Fibroblast of upper back skin (primary cell): ENCODE measurements around the gene PSMA5.
A peak's percentile ranks its signal among the peaks of the same experiment; 100 is the strongest.
"Not testable (repeated sequence)": the region's sequence is repeated elsewhere in the genome, so short reads cannot be mapped to it uniquely, and the experiment has no call there.

Experiments used
- DNase-seq: peaks from one replicate; pipeline ENCODE4 v3.0.0-alpha.2; 2013

Gene PSMA5

DNA sequence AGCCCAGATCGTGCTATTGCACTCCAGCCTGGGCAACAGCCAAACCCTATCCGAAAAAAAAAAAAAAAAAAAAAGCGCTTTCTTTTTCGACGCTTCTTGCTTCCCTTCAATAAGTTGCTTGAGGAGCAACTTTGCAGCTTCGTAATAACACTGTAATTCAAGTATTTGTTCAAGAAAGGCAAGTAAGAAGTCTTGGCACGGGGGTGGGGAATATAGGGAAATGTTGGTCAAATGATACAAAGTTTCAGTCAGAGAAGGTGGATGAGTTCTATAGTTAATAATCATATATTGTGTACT is 871 bp upstream of the PSMA5 start:
- DNase-seq: no peak

GRCh38 chr1:109425391-109426280 is 612 bp downstream of the PSMA5 start:
- no peak for DNase-seq

DNA sequence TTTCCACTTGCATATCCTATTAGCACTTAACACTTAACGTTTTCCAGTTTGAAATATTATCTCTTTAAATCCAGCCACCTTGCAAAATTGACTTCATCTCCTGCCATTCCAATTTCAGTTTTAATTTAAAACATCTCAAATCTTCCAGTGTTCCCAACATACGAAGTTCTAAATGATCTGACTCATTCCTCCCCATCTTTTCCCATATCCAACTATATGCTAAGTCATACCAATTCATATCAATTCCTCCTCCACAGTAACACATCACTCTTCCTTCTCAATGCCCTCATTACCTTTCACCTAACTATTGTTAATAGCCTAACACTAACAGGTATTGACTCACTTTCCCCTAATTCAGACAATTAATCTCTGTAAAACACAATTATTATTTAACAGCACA is 2.8 kb downstream of the PSMA5 start:
- DNase-seq: no peak

DNA sequence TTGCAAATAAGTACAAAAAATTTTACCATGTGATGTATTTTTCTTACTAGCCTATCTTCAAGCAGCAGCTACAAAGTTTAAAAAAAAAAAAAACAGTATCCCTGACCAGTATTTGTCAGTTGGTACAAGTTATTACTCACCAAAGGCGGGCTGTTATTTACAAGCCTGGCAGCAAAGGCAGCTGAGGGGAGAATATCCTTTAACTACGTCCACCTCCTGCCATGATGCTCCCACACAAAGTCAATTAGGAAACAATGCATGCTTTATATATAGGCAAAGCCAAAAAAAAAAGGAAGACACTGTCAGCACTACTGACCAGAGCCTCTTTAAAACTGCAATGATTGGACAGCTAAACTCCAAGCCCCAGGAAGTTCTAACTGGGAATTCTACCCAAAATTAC is 13.7 kb downstream of the PSMA5 start:
- DNase-seq: no peak

GRCh38 chr1:109404838-109405237 is 21.4 kb downstream of the PSMA5 start:
- DNase-seq: no peak

- no peak for DNase-seq
Observed at GRCh38 chr1:109402025-109402424, 24.2 kb downstream of the PSMA5 start.

DNA sequence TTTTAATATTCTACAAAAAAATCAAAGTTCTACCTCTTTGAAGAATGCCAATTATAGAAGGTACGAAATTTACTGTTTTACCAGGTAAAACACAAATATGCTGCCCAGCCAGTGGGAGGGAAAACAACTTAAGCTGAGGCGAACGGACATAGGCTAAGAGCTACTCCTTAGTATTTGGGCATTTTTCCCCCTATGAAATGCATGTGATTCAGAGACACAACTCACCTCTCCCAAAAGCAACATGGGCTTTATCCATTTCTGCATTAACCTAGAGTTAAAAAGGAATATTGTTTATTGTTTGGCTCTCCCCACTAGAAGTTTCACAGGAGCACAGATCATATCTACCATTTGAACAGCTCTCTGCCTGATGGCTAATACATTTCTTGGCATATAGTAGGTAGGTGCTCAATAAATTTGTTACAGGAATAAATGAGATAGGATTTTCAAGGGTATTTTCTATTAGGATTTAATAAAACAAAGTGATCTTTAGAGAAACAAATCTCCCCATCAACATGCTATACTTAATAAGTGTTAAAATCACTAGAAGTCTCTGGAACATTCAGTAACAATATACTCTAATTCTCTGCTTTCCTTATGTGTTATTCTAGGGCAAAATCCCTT is 26.1 kb downstream of the PSMA5 start:
- DNase-seq: no peak

DNA sequence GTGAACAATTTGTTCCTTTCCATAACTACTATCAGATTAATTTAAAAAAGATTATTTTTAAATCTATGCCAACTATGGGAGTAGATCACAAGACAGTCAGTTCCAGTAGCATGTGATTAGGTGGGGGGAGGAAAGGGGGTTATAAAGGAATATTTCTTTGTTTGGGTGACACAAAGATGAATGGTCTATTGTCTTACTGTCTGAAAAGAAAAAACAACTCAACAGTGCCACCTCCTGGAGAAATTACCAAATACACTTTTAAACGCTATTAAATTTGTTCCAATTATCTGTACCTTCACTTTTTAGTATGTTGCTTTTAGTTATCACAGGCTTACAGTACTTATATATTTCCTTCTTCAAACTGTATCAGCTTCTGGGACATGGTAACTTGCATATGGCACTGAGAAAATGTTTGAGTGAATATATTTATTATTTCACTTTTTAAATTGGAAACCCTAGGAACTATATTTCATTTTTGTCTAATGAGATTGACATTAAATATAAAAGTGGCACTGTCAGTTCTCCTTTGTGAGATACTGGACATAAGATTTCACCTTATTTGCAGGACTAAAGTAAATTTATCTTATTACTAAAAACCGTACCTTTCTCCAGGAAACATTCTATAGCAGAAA is 26.8 kb downstream of the PSMA5 start:
- peak; percentile 64 for DNase-seq

DNA sequence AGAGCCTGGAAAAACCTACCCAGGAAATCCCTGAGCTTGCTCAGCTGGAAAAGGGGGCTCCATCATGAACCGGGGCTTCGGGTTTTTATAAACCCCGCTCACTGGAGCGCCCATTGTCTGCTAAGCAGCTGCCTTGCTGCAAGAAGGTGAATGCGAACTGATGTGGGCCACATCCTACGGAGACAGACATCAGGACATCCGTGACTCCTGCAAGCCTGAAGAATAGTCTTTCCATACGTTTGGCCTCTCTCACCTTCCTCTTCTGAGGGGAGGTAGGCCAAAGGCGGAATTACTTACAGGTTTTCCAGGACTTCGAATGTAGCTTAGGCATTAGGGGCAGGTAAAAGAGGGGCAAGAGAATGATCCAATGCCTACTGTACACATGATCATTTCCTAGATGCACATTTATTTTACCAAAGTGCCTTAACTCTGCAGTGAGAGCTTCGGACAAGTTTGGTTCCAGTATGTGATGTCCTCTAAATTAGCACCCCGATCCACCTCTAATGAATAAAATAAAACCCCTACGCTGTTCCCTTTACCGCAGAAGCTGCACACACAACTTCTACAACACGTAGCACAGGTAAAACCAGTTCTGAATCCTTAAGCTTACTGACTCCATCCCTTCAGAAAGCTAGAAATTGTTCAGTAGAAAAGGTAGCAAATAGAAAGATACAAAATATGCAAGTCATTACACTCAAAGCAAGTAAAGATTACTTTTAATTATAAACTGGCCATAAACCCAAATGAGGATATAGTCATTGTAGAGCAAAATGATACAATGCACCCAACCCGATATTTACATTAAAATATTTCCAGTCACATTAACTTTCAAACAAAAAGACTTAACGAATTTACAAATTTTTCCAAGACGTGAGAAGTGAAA is 27.7 kb downstream of the PSMA5 start:
- no peak for DNase-seq

DNA sequence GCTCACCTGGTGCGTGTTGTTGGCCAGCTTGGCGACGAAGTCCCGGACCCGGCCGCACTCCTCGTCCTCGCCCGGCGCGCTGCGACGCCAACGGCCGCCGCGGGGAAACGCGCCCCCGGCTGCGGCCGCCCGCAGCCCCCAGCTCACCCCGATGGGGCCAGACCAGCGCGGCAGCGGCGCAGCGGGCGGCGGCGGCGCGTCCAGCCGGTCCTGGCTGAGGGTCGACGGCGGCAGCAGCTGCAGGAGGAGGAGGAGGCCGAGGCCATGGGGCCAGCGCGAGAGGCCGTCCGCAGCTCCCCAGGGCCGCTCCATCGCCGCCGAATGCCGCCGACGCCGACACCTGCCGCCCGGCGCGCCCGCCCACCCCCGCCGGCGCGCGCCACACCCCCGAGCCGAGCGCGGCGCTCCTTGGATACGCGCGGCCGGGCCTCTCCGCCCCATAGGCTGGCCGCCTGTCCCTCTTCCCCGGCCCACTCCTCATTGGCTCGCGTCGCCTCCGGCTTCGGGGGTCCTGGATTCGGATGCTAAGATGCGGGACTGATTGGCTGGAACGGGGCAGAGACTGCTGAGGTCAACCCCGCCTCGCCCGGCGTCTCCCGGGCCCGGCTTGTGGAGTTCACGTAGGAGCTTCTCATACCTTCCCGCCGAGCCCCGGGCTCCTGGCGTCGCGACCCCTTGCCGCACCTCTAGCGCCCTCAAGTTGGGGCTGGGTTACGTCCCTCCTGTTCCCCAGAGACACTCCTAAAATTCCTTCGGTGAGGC is 28.5 kb downstream of the PSMA5 start, which contains the start of gene SORT1:
SORT1 (minus strand) TSS at position 338 of the 762 bp plus-strand sequence; CDS start at position 312, 26 bp downstream.
- peak; percentile 88 for DNase-seq

GRCh38 chr1:109396871-109397580 is 29.2 kb downstream of the PSMA5 start:
- no peak for DNase-seq

DNA sequence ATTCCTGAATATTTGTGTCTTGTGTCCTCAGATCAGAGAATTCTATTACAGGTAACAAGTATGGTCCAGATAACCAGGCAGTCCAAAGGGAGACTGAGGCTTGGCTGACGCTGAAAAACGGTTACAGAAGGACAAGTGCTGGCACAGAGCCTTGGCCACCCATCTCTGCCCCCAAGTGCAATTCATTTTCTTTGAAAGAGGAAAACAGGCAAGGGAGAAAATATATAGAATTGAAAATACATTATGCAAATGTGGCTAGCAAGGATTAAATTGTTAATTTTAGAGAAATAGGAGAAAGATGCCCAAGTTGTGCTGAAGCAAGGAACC is 29.8 kb downstream of the PSMA5 start:
- DNase-seq: no peak

DNA sequence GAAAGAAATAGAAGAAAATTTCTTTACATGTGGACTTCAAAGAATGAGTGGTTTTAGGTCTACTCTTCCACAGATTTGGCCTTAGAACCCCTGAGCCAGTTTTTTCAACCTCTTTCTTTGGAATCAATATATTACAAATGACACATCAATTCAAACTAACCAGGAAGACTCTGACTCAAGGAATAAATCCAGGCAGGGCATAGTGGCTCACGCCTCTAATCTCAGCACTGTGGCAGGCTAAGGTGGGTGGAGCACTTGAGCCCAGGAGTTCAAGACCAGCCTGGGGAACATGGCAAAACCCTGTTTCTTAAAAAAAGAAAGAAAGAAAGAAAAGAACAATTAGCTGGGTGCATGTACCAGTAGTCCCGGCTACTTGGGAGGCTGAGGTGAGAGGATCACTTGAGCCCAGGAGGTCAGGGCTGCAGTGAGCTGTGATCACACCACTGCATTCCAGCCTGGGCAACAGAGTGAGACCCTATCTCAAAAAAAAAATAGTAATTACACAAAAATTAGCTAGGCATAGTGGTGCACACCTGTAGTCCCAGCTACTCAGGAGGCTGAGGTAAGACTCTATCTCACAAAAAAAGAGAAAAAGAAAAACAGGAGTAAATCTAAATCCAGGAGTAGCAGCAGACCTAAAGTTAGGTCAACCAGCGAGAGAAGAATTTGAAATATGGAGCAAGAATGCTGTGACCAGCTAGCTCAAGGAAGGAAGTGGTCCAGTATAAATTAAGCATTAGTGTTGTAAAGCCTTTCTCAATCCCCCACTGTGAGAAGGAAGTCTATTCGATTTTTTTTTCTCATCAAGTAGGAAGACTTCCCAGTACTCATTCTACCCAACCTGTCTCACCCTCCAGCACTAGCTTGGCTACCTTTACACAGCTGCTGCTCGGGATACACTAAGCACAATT is 30.4 kb downstream of the PSMA5 start:
- DNase-seq: peak; percentile 79

DNA sequence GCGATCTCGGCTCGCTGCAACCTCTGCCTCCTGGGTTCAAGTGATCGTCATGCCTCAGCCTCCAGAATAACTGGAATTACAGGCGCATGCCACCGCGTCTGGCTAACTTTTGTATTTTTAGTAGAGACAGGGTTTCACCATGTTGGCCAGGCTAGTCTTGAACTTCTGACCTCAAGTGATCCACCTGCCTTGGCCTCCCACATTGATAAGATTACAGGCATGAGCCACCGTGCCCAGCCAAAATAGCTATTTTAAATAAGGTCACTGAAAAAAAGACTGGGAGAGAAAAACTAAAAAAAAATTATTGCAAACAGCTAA is 31.0 kb downstream of the PSMA5 start:
- DNase-seq: not testable (repeated sequence)

DNA sequence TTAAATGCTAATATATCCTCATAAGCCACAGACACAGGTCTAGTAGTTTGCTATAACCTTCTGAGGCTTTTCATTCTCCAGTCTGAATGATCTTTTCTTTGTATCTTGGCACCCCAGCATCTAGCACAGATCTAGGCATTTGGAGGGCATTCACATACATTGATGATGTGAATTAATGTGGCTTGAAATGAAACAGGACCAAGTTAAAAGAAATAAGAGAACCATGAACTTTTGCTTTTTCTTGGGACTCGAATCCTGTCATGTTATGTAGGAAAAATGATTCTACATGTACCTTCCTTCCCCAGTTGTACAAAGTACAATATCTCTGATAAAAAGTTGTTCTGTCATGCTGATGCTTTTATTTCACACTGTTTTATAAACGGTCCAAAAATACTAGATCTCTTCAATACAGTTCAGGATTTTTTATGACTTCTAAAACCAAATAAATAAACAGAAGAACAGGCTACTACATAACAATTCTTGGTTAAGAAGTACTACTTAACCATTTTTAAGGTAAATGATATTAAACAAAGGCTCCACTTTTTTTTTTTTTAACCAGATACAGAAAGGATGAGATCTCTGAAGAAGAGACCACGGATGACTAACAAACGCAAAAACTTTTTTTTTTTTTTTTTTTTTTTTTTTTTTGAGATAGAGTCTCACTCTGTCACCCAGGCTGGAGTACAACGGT is 31.5 kb downstream of the PSMA5 start:
- no peak for DNase-seq

- no peak for DNase-seq
Observed at GRCh38 chr1:109393617-109394233, 32.5 kb downstream of the PSMA5 start.

DNA sequence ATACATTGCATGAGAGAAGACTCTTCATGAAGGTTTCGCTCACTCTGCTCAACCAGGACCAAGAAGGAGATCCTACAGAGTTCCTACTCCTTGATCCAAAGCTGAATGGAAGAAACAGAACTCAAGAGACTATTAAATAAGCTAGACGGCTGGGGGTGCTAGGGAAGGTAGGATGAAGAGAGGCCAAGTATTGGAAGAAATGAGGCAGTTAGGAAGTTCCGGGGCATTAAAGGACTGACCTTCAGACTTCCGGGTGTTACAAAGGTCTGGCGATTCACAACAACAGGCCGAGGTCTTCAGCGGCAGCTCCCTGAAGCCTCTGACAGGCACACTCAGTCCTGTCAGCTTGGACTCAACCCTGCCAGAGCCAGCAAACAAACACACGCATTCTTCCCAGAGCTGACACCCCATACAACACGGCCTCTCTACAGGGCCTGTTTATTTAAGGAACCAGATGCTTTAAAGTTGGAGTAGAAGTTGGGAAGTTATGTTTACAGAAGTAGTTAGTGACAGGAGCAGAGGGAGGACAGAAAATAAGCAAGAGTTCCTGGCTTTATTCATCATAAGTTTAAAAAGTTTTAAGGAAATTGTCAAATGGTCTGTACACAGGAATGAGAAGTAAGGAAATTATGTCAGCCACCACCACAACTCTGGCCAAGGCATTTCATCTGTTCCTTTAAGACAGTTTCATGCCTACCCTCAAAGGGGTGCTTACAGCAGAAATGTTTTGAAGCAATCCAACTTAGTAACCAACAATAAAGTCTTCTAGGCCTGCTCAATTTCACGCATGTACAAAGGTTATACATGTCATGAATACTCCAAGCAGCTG is 33.2 kb downstream of the PSMA5 start:
- peak; percentile 36 for DNase-seq

GRCh38 chr1:109392037-109392787 is 34.0 kb downstream of the PSMA5 start:
- DNase-seq: no peak
